ENCODE measurements around the gene PPIB. TPM values are rescaled to one million over a fixed set of nuclear protein-coding genes. Genes with fewer than 3 reads are reported as not detected.

Gene PPIB
- polyA plus RNA-seq, 2 of the 4 experiments (the other 2 are of a cell fraction) = 676 to 807 TPM

DNA sequence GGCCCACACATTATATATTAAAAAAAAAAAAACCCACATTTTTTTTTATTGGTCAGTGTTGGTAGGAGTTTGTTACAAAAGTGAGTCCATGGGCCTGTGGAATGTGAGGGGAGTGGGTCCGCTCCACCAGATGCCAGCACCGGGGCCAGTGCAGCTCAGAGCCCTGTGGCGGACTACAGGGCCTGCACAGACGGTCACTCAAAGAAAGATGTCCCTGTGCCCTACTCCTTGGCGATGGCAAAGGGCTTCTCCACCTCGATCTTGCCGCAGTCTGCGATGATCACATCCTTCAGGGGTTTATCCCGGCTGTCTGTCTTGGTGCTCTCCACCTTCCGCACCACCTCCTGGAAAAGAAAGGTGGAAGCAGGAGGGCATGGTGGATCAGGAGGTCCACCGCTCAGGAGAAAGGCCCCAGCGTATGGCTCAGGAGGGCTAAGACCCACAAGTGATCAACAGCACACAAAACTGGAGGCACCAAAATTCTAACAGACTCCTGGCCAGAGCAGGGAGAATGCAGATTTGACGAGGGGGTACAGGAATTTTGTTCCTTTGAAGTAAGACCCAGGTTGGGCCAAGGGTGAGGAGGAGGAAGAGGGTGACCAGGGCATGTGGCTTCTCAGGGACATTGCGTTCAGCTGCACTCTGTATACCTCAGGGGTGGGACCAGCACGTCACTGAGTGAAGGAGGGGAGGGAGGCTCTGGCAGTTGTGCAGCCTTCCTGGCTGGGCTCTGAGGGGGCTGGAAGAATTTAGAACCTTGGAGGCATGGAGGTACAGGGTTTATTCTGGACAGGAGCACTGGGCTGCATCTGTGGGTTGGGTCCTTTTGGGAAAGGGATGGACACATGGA lies 6.8 kb downstream of the PPIB start:
- CTCF ChIA-PET = interaction anchor here (0.7 to 5.2 kb wide), 8 partner anchors 8 to 546 kb away, joined by 3 to 69 read pairs (median 4); partner anchors contain the start of gene PPIB
- 95% methylated on average over 15 of the region's 15 CpGs for WGBS (ENCODE audit: missing lambda C conversion rate)
- TF ChIP-seq POLR2AphosphoS2 (conservative IDR thresholded peaks at IDR 0.05; ENCODE audit: low read length) = 0 out of 2 replicates have a peak, but pooled peaks have one; percentile 63
- no peak for TF ChIP-seq ELK1 (IDR thresholded peaks at IDR 0.05; ENCODE audit: low read depth, low read length)
- no peaks in the 10 kb centered on the region for H3K9me3 ChIP-seq
- no peak overlapping the region for H3K4me2 ChIP-seq
- ATAC-seq (no peak), DNase-seq (ENCODE audit: low read depth in 1 of 2, low spot score in 1 of 2) (no peak), FAIRE-seq (no peak)
- H3K27ac ChIP-seq = no peak overlapping the region
- peaks cover 20% of the 10 kb centered on the region; the same call in 2 of the 3 replicates for H3K4me1 ChIP-seq
- H3K4me3 ChIP-seq = no peak overlapping the region
- POLR2A ChIA-PET = no interaction called here

DNA sequence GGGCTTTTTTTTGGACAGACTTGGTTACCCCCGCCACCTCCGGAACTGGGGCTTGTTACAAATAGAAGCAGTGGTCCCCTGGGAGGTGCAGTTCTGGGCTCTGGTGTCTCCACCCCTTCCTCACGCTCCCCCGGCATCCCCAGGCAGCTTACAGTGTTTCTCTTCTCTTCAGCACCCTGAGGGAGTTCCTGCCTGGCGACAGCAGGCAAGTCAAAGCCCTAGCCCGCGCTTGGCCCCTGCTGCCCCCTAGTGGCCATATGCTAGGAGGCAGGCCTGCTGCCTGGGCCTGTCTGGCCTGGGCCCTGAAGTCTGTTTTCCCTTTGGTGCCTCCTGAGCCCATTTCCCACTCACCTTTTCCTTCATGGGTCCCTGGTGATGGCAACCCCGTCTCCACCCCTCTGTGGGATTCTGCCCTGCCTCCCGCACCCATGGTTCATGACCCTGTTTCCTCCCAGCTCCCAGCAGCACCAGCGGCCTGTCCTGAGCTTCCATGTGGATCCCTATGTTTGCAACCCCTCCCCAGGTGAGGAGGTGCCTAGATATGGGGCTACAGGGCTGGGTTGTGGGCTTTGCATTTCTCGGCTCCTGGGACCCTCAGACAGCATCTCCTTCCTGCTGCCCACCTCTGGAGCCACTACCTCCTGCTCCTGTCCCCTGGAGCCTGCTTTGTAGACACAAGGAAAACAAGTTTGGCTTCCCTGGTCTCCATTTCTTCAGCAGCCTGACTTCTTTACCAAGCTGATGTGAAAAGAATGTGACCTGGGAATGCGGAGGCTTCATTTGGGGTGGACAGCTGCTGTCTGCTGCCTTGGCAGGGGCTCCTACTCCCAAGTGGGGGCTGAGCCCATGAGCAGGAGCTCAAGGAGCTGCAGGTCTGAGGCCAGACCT lies 9.1 kb downstream of the PPIB start:
- Histone ChIP-seq H3K9me3 (no peaks in the 10 kb centered on the region), H3K4me3 (no peak overlapping the region), H3K4me2 (peak overlapping the region; percentile 34), H3K4me1 (peaks cover 9% of the 10 kb centered on the region; the same call in 1 of the 3 replicates), H3K27ac (peak overlapping the region in 1 of 2 experiments; percentile 63; a peak in 3 of 6 replicates)
- ATAC-seq (peak; percentile 65 to 88), FAIRE-seq (no peak), DNase-seq (ENCODE audit: low read depth in 1 of 2, low spot score in 1 of 2) (peak; percentile 90 to 98)
- WGBS (ENCODE audit: missing lambda C conversion rate) = 21% methylated on average over 12 of the region's 12 CpGs
- ChIA-PET CTCF (interaction anchor here (0.6 to 5.2 kb wide), 43 partner anchors 10 to 961 kb away, joined by 3 to 69 read pairs (median 4); partner anchors contain the start of genes CIAO2A, PPIB and SNX1), POLR2A (interaction anchor here (2.7 kb wide), 2 partner anchors 9 kb away, joined by 9 to 19 read pairs; partner anchors contain the start of gene PPIB)
- TF ChIP-seq TP53 (CRISPR knock-in tag; IDR thresholded peaks at IDR 0.05) (peak; percentile 75), E2F6 (IDR thresholded peaks at IDR 0.05; ENCODE audit: borderline replicate concordance, low read depth) (no peak), RAD21 (conservative IDR thresholded peaks at IDR 0.05 in 1 of 2, IDR thresholded peaks at IDR 0.05 in 1 of 2) (peak; percentile 81 to 87), JUN (IDR thresholded peaks at IDR 0.05) (peak; percentile 48 to 61; a peak in 3 of 5 replicates), NPAS2 (CRISPR knock-in tag; IDR thresholded peaks at IDR 0.05; ENCODE audit: borderline replicate concordance) (no peak), GATA3 (IDR thresholded peaks at IDR 0.05; ENCODE audit: borderline replicate concordance) (peak; percentile 49; the same call in 1 of the 2 replicates), CBX2 (IDR thresholded peaks at IDR 0.05; ENCODE audit: borderline replicate concordance, low read depth) (no peak), CHD4 (IDR thresholded peaks at IDR 0.05; ENCODE audit: borderline replicate concordance) (no peak), PBX3 (IDR thresholded peaks at IDR 0.05) (0 out of 2 replicates have a peak, but pooled peaks have one; percentile 24), CBX8 (IDR thresholded peaks at IDR 0.05) (no peak), RFX5 (IDR thresholded peaks at IDR 0.05) (0 out of 2 replicates have a peak, but pooled peaks have one; percentile 61), CHD2 (IDR thresholded peaks at IDR 0.05; ENCODE audit: low read length, partially characterized antibody) (no peak), RARB (CRISPR knock-in tag; IDR thresholded peaks at IDR 0.05) (peak; percentile 74; the same call in 1 of the 2 replicates), FOSB (CRISPR knock-in tag; IDR thresholded peaks at IDR 0.05) (peak; percentile 78; the same call in 1 of the 2 replicates), ZNF302 (CRISPR knock-in tag; IDR thresholded peaks at IDR 0.05) (no peak), HDAC2 (IDR thresholded peaks at IDR 0.05) (no peak), ZFP36 (IDR thresholded peaks at IDR 0.05; ENCODE audit: borderline replicate concordance, partially characterized antibody) (no peak), TFCP2L1 (CRISPR knock-in tag; IDR thresholded peaks at IDR 0.05) (peak; percentile 95), CTCF (IDR thresholded peaks at IDR 0.05) (peak; percentile 97), HOXA7 (CRISPR knock-in tag; IDR thresholded peaks at IDR 0.05) (0 out of 2 replicates have a peak, but pooled peaks have one; percentile 61), MAX (IDR thresholded peaks at IDR 0.05) (peak; percentile 73), HOXB5 (CRISPR knock-in tag; IDR thresholded peaks at IDR 0.05) (no peak), POLR2AphosphoS2 (conservative IDR thresholded peaks at IDR 0.05; ENCODE audit: low read length) (0 out of 2 replicates have a peak, but pooled peaks have one; percentile 79), SMC3 (IDR thresholded peaks at IDR 0.05) (peak; percentile 74), POLR2A (IDR thresholded peaks at IDR 0.05; ENCODE audit: low read length) (peak; percentile 38; the same call in 1 of the 2 replicates), NFE2L2 (conservative IDR thresholded peaks at IDR 0.05; ENCODE audit: low read length) (no peak)
- TF ChIP-seq, protein P1, sequence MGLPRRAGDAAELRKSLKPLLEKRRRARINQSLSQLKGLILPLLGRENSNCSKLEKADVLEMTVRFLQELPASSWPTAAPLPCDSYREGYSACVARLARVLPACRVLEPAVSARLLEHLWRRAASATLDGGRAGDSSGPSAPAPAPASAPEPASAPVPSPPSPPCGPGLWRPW (IDR thresholded peaks at IDR 0.05) = no peak
